ENCODE results near the gene KRTAP5-2. TPM values are rescaled to one million over a fixed set of nuclear protein-coding genes. Genes with fewer than 3 reads are reported as not detected.
"Not testable (repeated sequence)": the region's sequence is repeated elsewhere in the genome, so short reads cannot be mapped to it uniquely, and the experiment has no call there.

KRTAP5-2 gene
- total RNA-seq, 3 donors from 2014 or later, result not detected

- H3K36me3 Mint-ChIP-seq (ENCODE audit: insufficient read depth), result no peaks in the 10 kb centered on the region
- H3K4me3 Mint-ChIP-seq, result no peak overlapping the region
- ATAC-seq (no peak), DNase-seq (no peak)
- peaks cover 7% of the 10 kb centered on the region for H3K4me1 Mint-ChIP-seq (ENCODE audit: low read depth)
- H3K27me3 Mint-ChIP-seq (ENCODE audit: low read depth), result peaks cover 36% of the 10 kb centered on the region
- H3K9me3 Mint-ChIP-seq, result no peaks in the 10 kb centered on the region
Observed at GRCh38 chr11:1633864-1634263, 35.8 kb upstream of the KRTAP5-2 start.

DNA sequence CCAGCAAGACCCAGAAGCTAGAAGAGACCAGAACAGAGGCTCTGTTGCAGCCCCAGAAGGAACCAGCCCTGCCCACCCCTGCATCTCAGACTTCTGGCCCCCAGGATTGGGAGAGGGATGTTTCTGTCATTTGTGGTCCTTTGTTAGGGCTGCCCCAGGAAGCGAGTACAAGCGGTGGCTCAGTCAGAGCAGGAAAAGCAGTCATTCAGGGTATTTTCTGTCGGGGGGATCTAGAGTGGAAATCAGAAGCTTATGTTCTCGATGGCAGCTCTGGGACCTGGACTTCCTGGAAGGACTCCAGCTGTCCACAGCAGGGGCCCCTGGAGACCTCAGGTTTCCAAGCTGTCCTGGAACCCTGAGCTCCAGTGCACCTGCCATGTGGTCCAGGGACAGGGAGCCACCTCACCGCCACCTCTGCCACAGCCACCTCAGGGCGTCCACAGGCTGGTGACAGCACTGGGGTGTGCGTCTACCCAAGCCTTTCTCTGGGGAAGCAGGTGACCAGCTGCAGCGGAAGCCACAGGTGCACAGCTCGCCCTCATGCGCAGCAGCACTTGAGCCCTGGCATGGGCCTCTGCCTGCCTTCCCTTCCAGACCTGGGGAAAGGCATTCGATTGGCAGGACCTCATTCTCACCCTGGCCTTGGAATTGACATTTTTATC is 34.1 kb upstream of the KRTAP5-2 start:
- DNase-seq (no peak), ATAC-seq (no peak)
- Mint-ChIP-seq H3K9me3 (no peaks in the 10 kb centered on the region), H3K4me1 (ENCODE audit: low read depth) (peaks cover 8% of the 10 kb centered on the region), H3K36me3 (ENCODE audit: insufficient read depth) (no peaks in the 10 kb centered on the region), H3K4me3 (no peak overlapping the region), H3K27me3 (ENCODE audit: low read depth) (peaks cover 38% of the 10 kb centered on the region)

DNA sequence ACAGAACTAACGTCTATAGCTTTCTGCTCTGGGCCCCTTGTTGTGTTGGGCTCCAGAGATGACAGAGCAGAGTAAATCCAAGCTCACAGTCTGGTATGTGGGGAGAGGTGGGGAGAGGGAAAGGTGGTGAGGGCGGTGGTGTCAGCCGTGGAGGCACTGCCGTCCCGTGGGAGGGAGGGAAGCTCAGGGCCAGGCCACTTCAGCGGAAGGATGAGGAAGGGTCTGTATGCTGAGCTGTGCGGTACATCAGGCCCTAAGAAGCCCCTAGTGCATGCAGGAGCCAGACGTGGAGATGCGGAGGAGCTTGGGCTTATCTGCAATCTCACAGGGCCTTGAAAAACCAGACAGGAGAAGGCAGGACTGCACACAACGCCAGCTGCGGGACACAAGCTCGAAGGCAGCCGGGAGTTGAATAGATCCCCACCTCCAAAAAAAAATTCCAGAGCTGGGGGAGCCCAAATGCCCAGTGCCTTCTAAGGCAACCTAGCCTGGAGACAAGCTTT is 33.0 kb upstream of the KRTAP5-2 start:
- H3K4me3 Mint-ChIP-seq, result no peak overlapping the region
- DNase-seq, result no peak
- no peaks in the 10 kb centered on the region for H3K9me3 Mint-ChIP-seq
- peaks cover 8% of the 10 kb centered on the region for H3K4me1 Mint-ChIP-seq (ENCODE audit: low read depth)
- no peak for ATAC-seq
- no peaks in the 10 kb centered on the region for H3K36me3 Mint-ChIP-seq (ENCODE audit: insufficient read depth)
- H3K27me3 Mint-ChIP-seq (ENCODE audit: low read depth), result peaks cover 38% of the 10 kb centered on the region

- ATAC-seq (no peak), DNase-seq (no peak)
- no peaks in the 10 kb centered on the region for H3K36me3 Mint-ChIP-seq (ENCODE audit: insufficient read depth)
- H3K4me3 Mint-ChIP-seq, result no peak overlapping the region
- peaks cover 35% of the 10 kb centered on the region for H3K27me3 Mint-ChIP-seq (ENCODE audit: low read depth)
- H3K9me3 Mint-ChIP-seq, result no peaks in the 10 kb centered on the region
- peaks cover 8% of the 10 kb centered on the region for H3K4me1 Mint-ChIP-seq (ENCODE audit: low read depth)
Observed at GRCh38 chr11:1630271-1630670, 32.2 kb upstream of the KRTAP5-2 start.

DNA sequence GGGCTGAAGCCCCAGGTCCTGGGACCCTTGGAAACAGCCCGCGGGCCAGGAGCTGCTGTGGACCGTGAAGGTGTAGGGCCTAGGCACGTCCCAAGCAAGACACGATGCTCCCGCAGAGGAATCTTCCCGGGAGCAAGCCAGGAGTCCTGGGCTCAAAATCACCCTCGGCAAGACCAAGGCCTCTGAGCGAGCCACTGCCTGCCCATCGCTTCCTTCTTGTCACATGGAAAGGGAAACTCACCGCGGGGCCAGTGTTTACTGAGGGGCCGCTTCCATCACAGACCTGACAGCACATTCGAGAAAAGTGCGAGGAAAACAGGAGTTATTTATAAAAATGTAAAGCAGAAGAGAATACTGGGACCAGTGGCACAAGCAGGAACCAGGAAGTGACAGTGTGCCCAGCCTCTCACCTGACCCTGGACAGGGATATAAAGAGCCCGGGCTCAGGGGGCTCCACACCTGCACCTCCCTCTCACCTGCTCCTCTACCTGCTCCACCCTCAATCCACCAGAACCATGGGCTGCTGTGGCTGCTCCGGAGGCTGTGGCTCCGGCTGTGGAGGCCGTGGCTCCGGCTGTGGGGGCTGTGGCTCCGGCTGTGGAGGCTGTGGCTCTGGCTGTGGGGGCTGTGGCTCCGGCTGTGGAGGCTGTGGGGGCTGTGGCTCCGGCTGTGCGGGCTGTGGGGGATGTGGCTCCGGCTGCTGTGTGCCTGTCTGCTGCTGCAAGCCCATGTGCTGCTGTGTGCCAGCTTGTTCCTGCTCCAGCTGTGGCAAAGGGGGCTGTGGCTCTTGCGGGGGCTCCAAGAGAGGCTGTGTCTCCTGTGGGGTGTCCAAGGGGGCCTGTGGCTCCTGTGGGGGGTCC is 31.5 kb upstream of the KRTAP5-2 start, which contains the start of gene KRTAP5-5:
Gene KRTAP5-5 (plus strand): TSS at position 450 of the 860 bp plus-strand sequence. CDS start 66 bp downstream, at position 516.
- Mint-ChIP-seq H3K27me3 (ENCODE audit: low read depth) (peaks cover 30% of the 10 kb centered on the region), H3K36me3 (ENCODE audit: insufficient read depth) (no peaks in the 10 kb centered on the region), H3K4me1 (ENCODE audit: low read depth) (peaks cover 8% of the 10 kb centered on the region), H3K9me3 (no peaks in the 10 kb centered on the region), H3K4me3 (no peak within 1 kb of the TSS)
- DNase-seq, result no peak
- ATAC-seq, result no peak

DNA sequence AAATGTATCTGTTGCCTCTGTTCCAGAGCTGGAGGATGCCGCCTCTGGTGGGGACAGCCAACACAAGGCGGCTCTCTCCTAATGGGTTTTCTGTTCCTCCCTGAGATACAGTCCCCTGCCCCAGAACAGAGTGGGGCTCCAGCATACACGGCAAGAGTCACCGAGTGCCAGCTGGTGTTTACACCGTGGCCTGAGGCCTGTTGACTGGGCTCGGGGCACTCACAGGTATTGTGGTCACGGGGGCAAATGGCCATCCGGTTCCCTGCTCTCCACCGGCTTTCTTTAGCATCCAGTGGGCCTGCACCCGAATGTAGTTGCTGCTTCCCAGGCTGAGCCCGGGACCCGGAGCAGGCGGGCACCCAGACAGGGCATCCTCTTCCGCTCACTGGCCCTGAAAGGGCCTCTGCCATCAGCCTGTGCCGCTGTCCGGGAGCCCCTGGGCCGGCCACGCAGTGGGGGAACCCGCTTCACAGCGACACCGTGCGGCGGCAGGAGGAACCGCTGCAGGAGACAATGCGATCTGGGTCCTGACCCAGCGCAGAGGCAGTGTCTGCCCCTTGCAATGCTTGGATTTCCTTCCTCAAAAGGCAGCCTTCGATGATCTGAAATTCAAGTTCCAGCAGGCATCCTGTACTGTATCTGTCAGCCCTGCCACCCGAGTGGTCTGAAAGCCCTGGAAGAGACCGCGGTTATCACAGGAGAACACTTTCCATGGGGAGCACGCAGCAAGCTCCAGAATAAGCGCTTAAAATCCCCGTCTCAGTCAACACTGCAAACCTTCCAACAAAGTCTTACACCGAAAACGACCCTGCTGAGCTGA is 30.6 kb upstream of the KRTAP5-2 start:
- ATAC-seq (peak; percentile 85 to 96), DNase-seq (peak; percentile 53)
- Mint-ChIP-seq H3K9me3 (no peaks in the 10 kb centered on the region), H3K4me1 (ENCODE audit: low read depth) (peaks cover 8% of the 10 kb centered on the region), H3K4me3 (no peak overlapping the region), H3K36me3 (ENCODE audit: insufficient read depth) (no peaks in the 10 kb centered on the region), H3K27me3 (ENCODE audit: low read depth) (peaks cover 26% of the 10 kb centered on the region)

- Mint-ChIP-seq H3K9me3 (no peaks in the 10 kb centered on the region), H3K4me3 (no peak overlapping the region), H3K4me1 (ENCODE audit: low read depth) (peaks cover 6% of the 10 kb centered on the region), H3K36me3 (ENCODE audit: insufficient read depth) (no peaks in the 10 kb centered on the region), H3K27me3 (ENCODE audit: low read depth) (peaks cover 11% of the 10 kb centered on the region)
- DNase-seq, result no peak
- no peak for ATAC-seq
Observed at GRCh38 chr11:1625541-1625940, 27.4 kb upstream of the KRTAP5-2 start.

- peaks cover 6% of the 10 kb centered on the region for H3K4me1 Mint-ChIP-seq (ENCODE audit: low read depth)
- H3K36me3 Mint-ChIP-seq (ENCODE audit: insufficient read depth), result no peaks in the 10 kb centered on the region
- H3K27me3 Mint-ChIP-seq (ENCODE audit: low read depth), result peaks cover 13% of the 10 kb centered on the region
- no peaks in the 10 kb centered on the region for H3K9me3 Mint-ChIP-seq
- ATAC-seq, result no peak
- no peak overlapping the region for H3K4me3 Mint-ChIP-seq
- no peak for DNase-seq
Observed at GRCh38 chr11:1624621-1625020, 26.5 kb upstream of the KRTAP5-2 start.

GRCh38 chr11:1623716-1624115 is 25.6 kb upstream of the KRTAP5-2 start:
- Mint-ChIP-seq H3K4me3 (no peak overlapping the region), H3K36me3 (ENCODE audit: insufficient read depth) (no peaks in the 10 kb centered on the region), H3K27me3 (ENCODE audit: low read depth) (peaks cover 10% of the 10 kb centered on the region), H3K9me3 (no peaks in the 10 kb centered on the region), H3K4me1 (ENCODE audit: low read depth) (peaks cover 6% of the 10 kb centered on the region)
- DNase-seq (no peak), ATAC-seq (no peak)

DNA sequence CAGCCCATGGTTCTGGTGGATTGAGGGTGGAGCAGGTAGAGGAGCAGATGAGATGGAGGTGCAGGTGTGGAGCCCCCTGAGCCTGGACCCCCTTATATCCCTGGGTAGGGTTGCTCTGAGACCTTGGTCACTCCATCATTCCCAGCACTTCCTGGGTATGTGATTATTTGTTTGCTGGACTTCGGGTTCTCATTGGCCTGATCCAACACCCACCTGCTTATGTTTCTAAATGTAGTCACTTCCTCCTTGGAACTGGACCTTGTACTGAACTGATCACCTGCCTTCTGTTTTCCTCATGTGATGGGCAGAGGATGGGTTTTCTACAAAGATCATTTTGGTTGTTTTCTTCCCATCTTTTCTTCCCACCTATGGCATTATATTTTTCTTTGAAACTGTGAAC is 24.0 kb upstream of the KRTAP5-2 start, which contains the start of gene KRTAP5-4:
Gene KRTAP5-4 (minus strand): TSS at position 53 of the 400 bp plus-strand sequence. CDS start 45 bp downstream, at position 8.
- no peaks in the 10 kb centered on the region for H3K9me3 Mint-ChIP-seq
- no peak within 1 kb of the TSS for H3K4me3 Mint-ChIP-seq
- ATAC-seq, result no peak

GRCh38 chr11:1619449-1619848 is 21.4 kb upstream of the KRTAP5-2 start:
- Mint-ChIP-seq H3K4me1 (ENCODE audit: low read depth) (peaks cover 6% of the 10 kb centered on the region), H3K9me3 (no peaks in the 10 kb centered on the region), H3K36me3 (ENCODE audit: insufficient read depth) (no peaks in the 10 kb centered on the region), H3K4me3 (no peak overlapping the region), H3K27me3 (ENCODE audit: low read depth) (peaks cover 24% of the 10 kb centered on the region)
- DNase-seq (no peak), ATAC-seq (peak in 1 of 2 donors; percentile 56)

More for the DNA sequence above, 24.0 kb upstream of the KRTAP5-2 start, which contains the start of gene KRTAP5-4:
- Mint-ChIP-seq H3K27me3 (ENCODE audit: low read depth) (peaks cover 13% of the 10 kb centered on the region), H3K4me1 (ENCODE audit: low read depth) (peaks cover 6% of the 10 kb centered on the region), H3K36me3 (ENCODE audit: insufficient read depth) (no peaks in the 10 kb centered on the region)
- DNase-seq, result no peak

- H3K27me3 Mint-ChIP-seq (ENCODE audit: low read depth), result peaks cover 26% of the 10 kb centered on the region
- ATAC-seq (no peak), DNase-seq (no peak)
- no peaks in the 10 kb centered on the region for H3K36me3 Mint-ChIP-seq (ENCODE audit: insufficient read depth)
- peaks cover 6% of the 10 kb centered on the region for H3K4me1 Mint-ChIP-seq (ENCODE audit: low read depth)
- H3K9me3 Mint-ChIP-seq, result no peaks in the 10 kb centered on the region
- no peak overlapping the region for H3K4me3 Mint-ChIP-seq
Observed at GRCh38 chr11:1618231-1618630, 20.1 kb upstream of the KRTAP5-2 start.

DNA sequence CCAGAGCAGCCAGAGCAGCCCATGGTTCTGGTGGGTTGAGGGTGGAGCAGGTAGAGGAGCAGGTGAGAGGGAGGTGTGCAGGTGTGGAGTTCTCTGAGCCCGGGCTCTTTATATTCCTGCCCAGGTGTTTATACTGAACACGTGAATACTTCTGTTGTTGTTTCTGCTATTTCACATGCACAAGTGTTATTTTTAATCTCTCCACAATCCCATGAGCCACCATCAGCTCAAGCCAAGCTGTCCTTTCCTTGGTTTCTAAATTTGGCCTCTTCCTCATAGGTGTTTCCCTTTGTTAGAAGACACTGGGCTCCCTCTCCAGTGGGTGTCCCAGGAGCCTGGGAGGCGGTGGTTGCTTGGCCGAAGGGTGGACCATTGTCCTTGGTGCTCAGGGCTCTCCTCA is 10.3 kb upstream of the KRTAP5-2 start, which contains the start of gene KRTAP5-3:
Gene KRTAP5-3 (minus strand): TSS at position 101 of the 400 bp plus-strand sequence. CDS start 78 bp downstream, at position 23.
- ATAC-seq, result no peak
- H3K4me3 Mint-ChIP-seq, result no peak within 1 kb of the TSS
- no peaks in the 10 kb centered on the region for H3K36me3 Mint-ChIP-seq (ENCODE audit: insufficient read depth)
- H3K4me1 Mint-ChIP-seq (ENCODE audit: low read depth), result peaks cover 8% of the 10 kb centered on the region
- peaks cover 33% of the 10 kb centered on the region for H3K27me3 Mint-ChIP-seq (ENCODE audit: low read depth)
- DNase-seq, result no peak
- no peaks in the 10 kb centered on the region for H3K9me3 Mint-ChIP-seq

GRCh38 chr11:1607901-1608300 is 9.8 kb upstream of the KRTAP5-2 start:
- ATAC-seq; H3K4me1 Mint-ChIP-seq (ENCODE audit: low read depth); DNase-seq; H3K4me3 Mint-ChIP-seq; H3K9me3 Mint-ChIP-seq; H3K36me3 Mint-ChIP-seq (ENCODE audit: insufficient read depth): not testable (repeated sequence)
- peaks cover 36% of the 10 kb centered on the region for H3K27me3 Mint-ChIP-seq (ENCODE audit: low read depth)
